Muscle of leg (tissue), 11 donors: ENCODE data around the gene TRAF1. TPM values are rescaled to one million over a fixed set of nuclear protein-coding genes. Genes with fewer than 3 reads are reported as not detected.

Source experiments
- DNase-seq: peaks from one replicate; pipeline ENCODE4 v3.0.0; 2013
- H3K27ac ChIP-seq: one replicate; pipeline ENCODE4 v1.5.1; 2013; ENCODE audit warnings: mild to moderate bottlenecking, low read length, control low read depth
- H3K27me3 ChIP-seq: one replicate; pipeline ENCODE4 v1.6.1; 2013; ENCODE audit warnings: low read length; ENCODE audit not compliant: control insufficient read depth, insufficient read depth
- H3K36me3 ChIP-seq: one replicate; pipeline ENCODE4 v1.6.1; 2013; ENCODE audit warnings: low read length; ENCODE audit not compliant: control insufficient read depth, insufficient read depth
- H3K4me1 ChIP-seq: one replicate; pipeline ENCODE4 v1.6.1; 2013; ENCODE audit warnings: low read length; ENCODE audit not compliant: control insufficient read depth, insufficient read depth
- H3K4me3 ChIP-seq: one replicate; pipeline ENCODE4 v1.5.1; 2013; ENCODE audit warnings: low read length, control low read depth
- H3K9me3 ChIP-seq: replicated peaks from 2 replicates; pipeline ENCODE4 v1.6.1; 2013; ENCODE audit warnings: low read depth, low read length; ENCODE audit not compliant: control insufficient read depth
- WGBS: methylation state at CpG from one replicate; pipeline ENCODE4 v1.1.5; 2013; ENCODE audit warnings: missing lambda C conversion rate; ENCODE audit not compliant: insufficient coverage; 5-methylcytosine and 5-hydroxymethylcytosine counted together
- polyA plus RNA-seq, 8 donors: library from polyadenylated mRNA; unstranded; fragments of 120-200 nt; gene quantifications; one replicate each; pipeline versions ENCODE4 v1.2.1 to v1.2.3, GENCODE V29; 2013; ENCODE audit warnings: inconsistent platforms in 1 of 8, low replicate concordance in 1 of 8; ENCODE audit not compliant: insufficient read length in 8 of 8, insufficient read depth in 1 of 8
- total RNA-seq: library from RNA; stranded (reverse); fragments of 120-200 nt; gene quantifications from one replicate; pipeline ENCODE4 v1.2.4, GENCODE V29; 2013

The TRAF1 gene
- total and polyA plus RNA-seq, 9 donors: 3.1 to 5.2 (median 3.5) TPM

DNA sequence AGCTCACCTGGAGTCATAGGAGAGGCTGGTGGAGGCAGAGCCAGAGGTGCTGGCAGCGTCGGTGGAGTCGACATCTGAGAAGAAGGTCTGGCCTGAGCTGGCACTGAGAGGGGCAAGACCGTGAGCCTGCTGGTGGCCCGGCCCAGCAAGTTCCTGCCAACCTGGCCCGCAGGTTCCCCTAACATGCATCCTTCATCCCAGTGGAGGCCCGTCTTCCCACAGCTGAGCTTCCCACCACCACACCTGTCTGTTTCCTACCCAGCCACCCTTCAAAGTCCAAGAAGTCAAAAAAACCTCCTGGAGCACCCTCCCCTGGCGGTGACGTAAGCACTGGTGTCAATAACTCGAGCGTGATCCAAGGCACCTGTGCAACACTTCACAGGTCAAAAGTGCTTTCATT, 66.5 kb downstream of the TRAF1 start:
- Histone ChIP-seq H3K36me3 (peaks cover 84% of the 10 kb centered on the region), H3K4me3 (no peak overlapping the region), H3K9me3 (no peaks in the 10 kb centered on the region), H3K27ac (no peak overlapping the region), H3K4me1 (peaks cover 27% of the 10 kb centered on the region), H3K27me3 (no peaks in the 10 kb centered on the region)
- WGBS: 94% methylated on average over 11 of the region's 11 CpGs
- no peak for DNase-seq

DNA sequence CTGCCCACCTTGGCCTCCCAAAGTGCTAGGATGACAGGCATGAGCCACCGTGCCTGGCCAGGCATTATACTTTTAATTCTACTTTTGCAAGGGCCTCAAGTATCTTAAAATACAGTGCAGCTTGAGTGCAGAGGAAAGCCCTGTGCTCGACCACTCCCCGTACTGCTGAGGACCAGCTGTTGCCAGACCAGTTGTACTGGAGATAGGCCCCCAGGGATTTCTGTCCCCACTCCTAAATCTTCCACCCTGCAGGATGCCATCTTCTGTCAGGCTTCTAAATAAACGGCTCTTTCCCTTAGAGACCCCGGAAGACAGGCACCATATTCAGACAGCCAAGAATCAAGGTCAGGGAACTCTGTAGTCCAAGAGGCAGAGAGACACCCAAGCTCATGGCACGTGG, 67.2 kb downstream of the TRAF1 start:
- no peaks in the 10 kb centered on the region for H3K27me3 ChIP-seq
- H3K27ac ChIP-seq: no peak overlapping the region
- no peaks in the 10 kb centered on the region for H3K9me3 ChIP-seq
- no peak overlapping the region for H3K4me3 ChIP-seq
- peaks cover 27% of the 10 kb centered on the region for H3K4me1 ChIP-seq
- 70% methylated on average over 6 of the region's 6 CpGs for WGBS
- no peak for DNase-seq
- peaks cover 87% of the 10 kb centered on the region for H3K36me3 ChIP-seq

DNA sequence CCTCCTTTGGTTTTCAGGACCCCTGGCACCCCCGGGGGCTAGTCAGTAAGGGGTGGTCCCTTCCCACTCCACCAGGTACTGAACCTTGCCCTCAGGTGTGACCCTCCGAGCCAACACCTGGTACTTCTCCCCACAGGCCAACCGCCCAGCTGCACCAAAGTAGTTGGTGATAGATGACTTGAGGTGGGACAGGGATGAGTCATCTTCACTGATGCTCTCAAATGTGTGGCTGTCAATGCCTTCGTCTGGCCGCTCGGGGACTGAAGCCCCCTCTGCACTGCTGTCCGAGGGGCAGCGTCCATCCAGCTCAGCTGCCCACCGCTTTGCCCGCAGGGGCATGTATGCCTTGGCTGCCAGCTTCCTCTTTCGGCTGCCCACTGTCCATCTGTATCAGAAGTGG, 68.7 kb downstream of the TRAF1 start:
- H3K36me3 ChIP-seq: peaks cover 73% of the 10 kb centered on the region
- H3K27ac ChIP-seq: no peak overlapping the region
- H3K4me1 ChIP-seq: peaks cover 27% of the 10 kb centered on the region
- H3K27me3 ChIP-seq: no peaks in the 10 kb centered on the region
- 100% methylated on average over 1 of the region's 11 CpGs for WGBS
- no peaks in the 10 kb centered on the region for H3K9me3 ChIP-seq
- DNase-seq: no peak
- H3K4me3 ChIP-seq: no peak overlapping the region

DNA sequence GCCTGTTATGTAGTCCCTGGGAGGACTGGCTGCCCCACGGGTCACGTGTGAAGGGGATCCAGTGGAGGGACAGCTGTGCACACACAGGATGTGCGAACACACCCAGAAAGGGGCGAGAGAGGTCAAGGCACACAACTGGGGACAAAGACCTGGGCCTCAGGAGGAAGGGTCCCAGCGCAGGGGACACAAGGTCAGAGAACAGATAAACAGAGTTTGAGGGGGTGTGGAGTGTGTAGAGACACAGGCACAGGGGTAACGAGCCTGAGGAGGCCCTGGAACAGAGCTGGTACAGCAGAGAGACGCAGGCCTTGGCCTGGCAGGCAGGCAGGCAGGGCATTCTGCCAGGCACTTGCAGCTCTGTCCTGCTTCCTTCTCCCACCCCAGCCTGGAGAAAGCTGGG, 69.1 kb downstream of the TRAF1 start:
- WGBS: 73% methylated on average over 7 of the region's 7 CpGs
- H3K36me3 ChIP-seq: peaks cover 72% of the 10 kb centered on the region
- H3K4me3 ChIP-seq: no peak overlapping the region
- peaks cover 27% of the 10 kb centered on the region for H3K4me1 ChIP-seq
- no peak overlapping the region for H3K27ac ChIP-seq
- no peaks in the 10 kb centered on the region for H3K9me3 ChIP-seq
- peak; percentile 6 for DNase-seq
- H3K27me3 ChIP-seq: no peaks in the 10 kb centered on the region

DNA sequence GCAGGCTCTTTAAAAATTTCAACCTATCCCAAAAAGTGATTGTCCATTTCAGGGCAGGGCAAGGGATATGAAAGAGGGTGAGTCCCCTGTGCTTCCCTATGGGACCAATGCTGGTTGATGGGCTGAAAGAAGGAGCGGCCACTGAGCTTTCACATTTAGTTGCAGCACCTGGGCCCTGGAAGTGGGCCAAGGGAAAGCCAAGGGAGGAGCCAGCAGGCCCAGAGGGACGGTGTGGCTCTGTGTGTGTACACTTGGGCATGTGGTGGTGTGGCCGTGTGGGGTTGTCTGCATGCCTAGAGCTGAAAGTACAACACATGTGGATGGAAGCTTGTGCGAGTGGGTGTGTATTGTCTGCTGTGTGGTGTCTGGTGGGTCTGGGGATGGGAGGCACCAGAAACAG, 69.9 kb downstream of the TRAF1 start:
- H3K27ac ChIP-seq: no peak overlapping the region
- H3K4me3 ChIP-seq: no peak overlapping the region
- H3K27me3 ChIP-seq: no peaks in the 10 kb centered on the region
- peaks cover 27% of the 10 kb centered on the region for H3K4me1 ChIP-seq
- H3K36me3 ChIP-seq: peaks cover 72% of the 10 kb centered on the region
- DNase-seq: no peak
- WGBS: 55% methylated on average over 3 of the region's 4 CpGs
- H3K9me3 ChIP-seq: no peaks in the 10 kb centered on the region

DNA sequence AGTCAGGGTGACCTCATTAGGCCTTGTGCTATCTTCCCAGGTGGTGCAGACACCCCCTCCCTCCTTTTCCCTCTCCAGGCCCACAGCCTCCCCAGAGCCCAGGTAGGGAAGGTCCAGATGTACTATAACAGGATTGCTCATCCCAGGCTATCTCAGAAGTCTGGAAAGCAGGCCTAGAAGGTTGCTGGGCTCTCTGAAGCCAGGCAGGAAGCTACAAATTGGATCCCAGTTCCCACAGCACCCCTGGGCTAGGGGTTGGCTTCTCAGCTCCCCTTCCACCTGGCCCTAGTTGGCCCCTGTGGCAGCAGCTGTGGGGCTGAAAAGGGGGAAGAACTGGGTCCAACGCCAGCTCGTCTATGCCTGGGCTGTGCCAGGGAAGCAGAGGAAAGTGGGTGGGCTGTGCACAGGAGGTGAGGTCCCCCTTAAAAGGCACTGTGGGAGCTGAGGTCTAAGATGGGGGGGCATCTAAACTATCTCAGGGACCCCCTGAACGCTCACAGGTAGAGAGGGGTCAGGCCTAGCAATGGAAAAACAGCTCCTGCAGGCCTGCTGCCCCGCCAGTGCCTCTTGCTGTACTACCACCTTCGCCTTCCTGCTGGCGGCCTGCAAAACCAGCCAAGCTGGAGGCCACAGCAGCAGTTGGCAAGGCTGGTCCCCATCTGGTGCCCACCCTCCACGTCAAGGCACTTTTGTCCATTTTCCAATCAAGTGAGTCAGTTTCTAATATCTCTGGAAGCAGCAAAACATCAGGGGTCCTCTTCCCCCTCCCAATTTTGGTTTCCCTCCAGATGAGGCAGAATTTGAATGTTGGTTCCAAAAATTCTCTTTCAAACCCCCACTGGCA, 70.5 kb downstream of the TRAF1 start:
- Histone ChIP-seq H3K9me3 (no peaks in the 10 kb centered on the region), H3K27me3 (no peaks in the 10 kb centered on the region), H3K4me3 (no peak overlapping the region), H3K36me3 (peaks cover 72% of the 10 kb centered on the region), H3K27ac (no peak overlapping the region), H3K4me1 (peaks cover 27% of the 10 kb centered on the region)
- 78% methylated on average over 7 of the region's 7 CpGs for WGBS
- DNase-seq: peak; percentile 8

DNA sequence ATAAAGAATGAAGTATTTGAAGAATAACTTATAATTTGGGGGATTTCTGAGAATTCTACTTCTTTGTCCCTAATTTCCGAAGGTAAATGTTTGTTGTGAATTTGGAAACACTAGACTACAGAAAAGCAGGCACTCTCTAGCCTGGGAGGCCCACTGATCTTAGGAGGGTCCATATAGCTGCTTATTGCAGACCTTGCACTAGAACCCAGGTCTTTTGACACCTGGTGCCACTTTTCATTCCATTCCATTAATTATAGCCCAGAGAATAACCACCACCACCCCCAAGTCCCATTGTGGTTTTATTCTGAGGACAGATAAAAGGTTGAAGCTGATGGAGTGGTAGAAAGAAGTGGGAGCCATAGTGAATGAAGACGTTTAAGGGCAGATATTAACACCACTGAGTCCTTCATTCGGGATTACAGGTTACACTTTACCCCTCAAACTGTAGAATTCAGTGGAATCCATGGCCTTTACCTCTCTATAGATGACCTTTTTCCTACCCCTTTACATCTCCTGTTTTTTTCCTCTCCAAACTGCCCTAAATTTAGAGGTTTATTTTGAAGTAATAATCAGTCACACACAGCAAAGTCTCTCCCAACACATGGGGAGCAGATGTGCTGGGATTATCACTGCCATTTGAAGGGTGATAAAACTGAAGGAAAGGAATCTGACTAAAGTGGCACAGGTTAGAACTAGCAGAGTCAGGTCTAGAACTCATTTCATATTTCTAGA, 71.8 kb downstream of the TRAF1 start:
- H3K4me3 ChIP-seq: no peak overlapping the region
- H3K27ac ChIP-seq: no peak overlapping the region
- no peaks in the 10 kb centered on the region for H3K27me3 ChIP-seq
- H3K36me3 ChIP-seq: peaks cover 63% of the 10 kb centered on the region
- H3K4me1 ChIP-seq: peaks cover 25% of the 10 kb centered on the region
- no CpG with 5 or more reads among the region's 3 CpGs for WGBS
- peak; percentile 0 for DNase-seq
- H3K9me3 ChIP-seq: no peaks in the 10 kb centered on the region

DNA sequence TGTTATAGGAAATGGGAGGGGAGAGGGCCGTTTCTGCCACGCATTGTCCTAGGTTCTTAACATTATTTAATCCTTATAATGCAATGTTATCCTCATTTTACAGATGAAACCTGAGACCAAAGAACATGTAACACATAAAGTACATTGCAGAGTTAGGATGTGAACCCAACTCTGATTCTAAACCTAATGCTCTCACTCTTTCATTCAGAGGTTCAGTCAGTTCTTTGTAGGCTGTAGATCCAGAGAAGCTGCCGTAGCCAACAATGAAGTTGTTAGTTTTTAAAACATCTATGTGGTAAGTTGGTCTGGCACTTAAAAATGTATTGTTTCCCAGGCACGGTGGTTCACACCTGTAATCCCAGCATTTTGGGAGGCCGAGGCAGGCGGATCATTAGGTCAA, 73.4 kb downstream of the TRAF1 start:
- Histone ChIP-seq H3K4me1 (peaks cover 20% of the 10 kb centered on the region), H3K27ac (no peak overlapping the region)
- whole genome bisulfite sequencing: 77% methylated on average over 3 of the region's 6 CpGs

More for the DNA sequence above, 73.4 kb downstream of the TRAF1 start:
- H3K9me3 ChIP-seq: no peaks in the 10 kb centered on the region
- H3K4me3 ChIP-seq: no peak overlapping the region
- peaks cover 56% of the 10 kb centered on the region for H3K36me3 ChIP-seq
- no peak for DNase-seq
- no peaks in the 10 kb centered on the region for H3K27me3 ChIP-seq
